K562 (cell line): ENCODE data around the gene CNKSR3.

Experiments used
- ATF6 ChIP-seq: sonication (generic); formaldehyde crosslinking; IDR thresholded peaks from 2 replicates; pipeline ENCODE4 v1.4.0; 2020; ENCODE audit warnings: mild to moderate bottlenecking, missing genetic modification reagents
- HDAC2 ChIP-seq: fragments of 450-650 bp; IDR thresholded peaks from 2 replicates; pipeline ENCODE4 v1.6.1; 2016; ENCODE audit warnings: mild to moderate bottlenecking
- NFYB ChIP-seq: IDR thresholded peaks from 2 replicates; pipeline ENCODE4 v1.6.1; 2011; ENCODE audit warnings: mild to moderate bottlenecking, moderate library complexity; ENCODE audit not compliant: insufficient read length; ENCODE audit errors: extremely low read depth
- SP1 ChIP-seq: sonication (generic); formaldehyde crosslinking; IDR thresholded peaks from 2 replicates; pipeline ENCODE4 v1.8.1; 2022; ENCODE audit warnings: mild to moderate bottlenecking, missing genetic modification reagents
- SREBF2 ChIP-seq: sonication (generic); formaldehyde crosslinking; IDR thresholded peaks from 2 replicates; pipeline ENCODE4 v1.4.0; 2020; ENCODE audit warnings: mild to moderate bottlenecking, missing genetic modification reagents
- SRSF7 ChIP-seq: fragments of 200-400 bp; formaldehyde crosslinking; optimal IDR thresholded peaks from 2 replicates; pipeline ENCODE3; 2017; ENCODE audit warnings: mild to moderate bottlenecking, low read depth, low read length
- USF1 ChIP-seq: sonication (generic); formaldehyde crosslinking; IDR thresholded peaks from 2 replicates; pipeline ENCODE4 v1.9.0; 2022; ENCODE audit warnings: mild to moderate bottlenecking, missing genetic modification reagents
- VEZF1 ChIP-seq: fragments of 200-800 bp; sonication (Bioruptor generic); IDR thresholded peaks from 2 replicates; pipeline ENCODE4 v1.6.1; 2017; ENCODE audit warnings: missing genetic modification characterization, missing compliant biosample characterization
- ZNF644 ChIP-seq: fragments of 200-800 bp; sonication (Bioruptor generic); IDR thresholded peaks from 2 replicates; pipeline ENCODE4 v1.6.1; 2016; ENCODE audit warnings: low read depth, missing genetic modification characterization, missing compliant biosample characterization

GRCh38 chr6:154532426-154532825 is 21.9 kb upstream of the CNKSR3 start:
- TF ChIP-seq SP1 (CRISPR knock-in tag) (no peak), ATF6 (CRISPR knock-in tag) (no peak), SREBF2 (no peak), VEZF1 (CRISPR knock-in tag) (no peak), NFYB (no peak), HDAC2 (no peak), ZNF644 (tag) (no peak), USF1 (CRISPR knock-in tag) (no peak), SRSF7 (no peak)
